HepG2 (cell line): ENCODE data around the gene CDC6. TPM values are rescaled to one million over a fixed set of nuclear protein-coding genes. Genes with fewer than 3 reads are reported as not detected.
A peak's percentile ranks its signal among the peaks of the same experiment; 100 is the strongest.

Source experiments
- ATAC-seq: fragments of 200-7000 bp; cut with Tn5 transposase; 3 replicates; pipeline ENCODE4 v1.9.1; 2020; ENCODE audit warnings: mild to moderate bottlenecking, moderate library complexity
- BruUV-seq: library from RNA; stranded (reverse); fragments of 400-500 nt; replicated peaks from 2 replicates; lab custom pipeline; 2021; lab: Mats Ljungman, UMichigan
- CTCF ChIA-PET: fragments of 300-600 bp; formaldehyde crosslinking; extraction: SDS; loops from one replicate; lab custom pipeline; 2021; ENCODE audit warnings: low total read pairs, inconsistent platforms, low intra/inter-chr PET ratio; lab: Yijun Ruan, JAX
- POLR2A ChIA-PET: fragments of 350-600 bp; sonication (Branson Sonifier 250); formaldehyde crosslinking; loops from one replicate; lab custom pipeline; 2020; ENCODE audit warnings: antibody characterized with exemption, inconsistent platforms; lab: Yijun Ruan, JAX
- DNase-seq: peaks from one replicate; pipeline ENCODE4 v3.0.0-alpha.2; 2015; ENCODE audit warnings: low spot score
- FAIRE-seq: peaks from 3 replicates; lab custom pipeline; 2011; peaks lifted over from hg19 to GRCh38; lab: Jason Lieb, UNC
- H2AFZ ChIP-seq: one replicate; pipeline ENCODE4 v1.6.1; 2011; ENCODE audit warnings: low read length, inconsistent platforms
- H3K27ac ChIP-seq: fragments of 300-600 bp; 3 replicates; pipeline ENCODE4 v1.8.0; 2011; ENCODE audit warnings: mixed run types, mild to moderate bottlenecking, mixed read lengths, low read length, inconsistent platforms; ENCODE audit not compliant: insufficient read depth; ENCODE audit errors: extremely low read length
- H3K27me3 ChIP-seq, 2 experiments: fragments of 200-600 bp in 1 of 2; 2 replicates in 1 of 2; 3 replicates in 1 of 2; pipeline versions ENCODE4 v1.6.0 to v1.8.0; 2011; ENCODE audit warnings: low read length in 2 of 2, mild to moderate bottlenecking in 2 of 2, moderate library complexity in 2 of 2, inconsistent platforms in 1 of 2; ENCODE audit not compliant: insufficient read depth in 2 of 2, control insufficient read depth in 1 of 2
- H3K36me3 ChIP-seq, 2 experiments: fragments of 200-600 bp in 1 of 2; replicated peaks in 1 of 2; 2 replicates in 1 of 2; 3 replicates in 1 of 2; pipeline versions ENCODE4 v1.5.1 to v1.8.0; 2011; ENCODE audit warnings: low read length in 2 of 2, inconsistent platforms in 1 of 2; ENCODE audit not compliant: insufficient read depth in 2 of 2, control insufficient read depth in 1 of 2
- H3K4me1 ChIP-seq: 2 replicates; pipeline ENCODE4 v1.5.1; 2012; ENCODE audit warnings: low read length, inconsistent platforms; ENCODE audit not compliant: insufficient read depth
- H3K4me2 ChIP-seq: 2 replicates; pipeline ENCODE4 v1.6.0; 2011; ENCODE audit warnings: low read depth, low read length, inconsistent platforms
- H3K4me3 ChIP-seq, 3 experiments: fragments of 200-600 bp in 1 of 3; sonication (generic), shearing (Covaris generic) in 1 of 3; replicated peaks in 1 of 3; 2 replicates each; pipeline ENCODE4 v1.5.1; 2011 to 2016; ENCODE audit warnings: low read length in 3 of 3, inconsistent platforms in 2 of 3, low read depth in 2 of 3, mild to moderate bottlenecking in 2 of 3, control low read depth in 1 of 3, mixed read lengths in 1 of 3; ENCODE audit not compliant: insufficient read depth in 1 of 3
- H3K79me2 ChIP-seq: one replicate; pipeline ENCODE4 v1.6.1; 2011; ENCODE audit warnings: low read length, inconsistent platforms; ENCODE audit not compliant: insufficient read depth
- H3K9ac ChIP-seq: 2 replicates; pipeline ENCODE4 v1.6.0; 2011; ENCODE audit warnings: mild to moderate bottlenecking, low read depth, low read length, inconsistent platforms; ENCODE audit not compliant: insufficient read depth
- H3K9me3 ChIP-seq: 2 replicates; pipeline ENCODE4 v1.5.1; 2012; ENCODE audit warnings: mild to moderate bottlenecking, low read length
- H4K20me1 ChIP-seq: 2 replicates; pipeline ENCODE4 v1.6.0; 2011; ENCODE audit warnings: inconsistent platforms, mild to moderate bottlenecking, low read length, moderate library complexity; ENCODE audit not compliant: insufficient read depth
- UBTF ChIP-seq: sonication (generic); formaldehyde crosslinking; IDR thresholded peaks from 2 replicates; pipeline ENCODE4 v1.4.0; 2020; ENCODE audit warnings: mild to moderate bottlenecking, missing genetic modification reagents
- ZNF280B ChIP-seq: sonication (generic); formaldehyde crosslinking; IDR thresholded peaks from 2 replicates; pipeline ENCODE4 v1.5.0; 2020; ENCODE audit warnings: missing genetic modification reagents, mild to moderate bottlenecking, borderline replicate concordance
- WGBS: methylation state at CpG from one replicate; pipeline ENCODE4 v1.1.6; 2017; ENCODE audit warnings: low lambda C conversion rate; 5-methylcytosine and 5-hydroxymethylcytosine counted together
- in situ Hi-C: cut with HindIII; loops from 2 replicates; pipeline ENCODE4 v1.10.0; 2017; ENCODE audit warnings: low pct_unique_long_range_greater_than_20kb; ENCODE audit not compliant: extremely low pct_ligation_motif_present
- intact Hi-C: fragments of 100-400 bp; cut with micrococcal nuclease; formaldehyde crosslinking; loops from one replicate; pipeline ENCODE4 v1.10.0; 2022; ENCODE audit not compliant: unreplicated experiment
- polyA plus RNA-seq, 8 experiments: library from polyadenylated mRNA; depleted of rRNA in 3 of 8; stranded (reverse) in 7 of 8; unstranded in 1 of 8; fragments of >200 nt; fragmentation: Illumina TruSeq in 4 of 8; extraction: Trizol in 4 of 8; gene quantifications; 2 replicates each; pipeline versions ENCODE4 v1.2.1 to v1.2.3, GENCODE V29; 2011 to 2016; ENCODE audit warnings: low read depth in 4 of 8, missing spikeins in 1 of 8, mixed read lengths in 1 of 8; ENCODE audit not compliant: insufficient read depth in 1 of 8
- total RNA-seq, 5 experiments: library from RNA; depleted of rRNA; stranded (reverse); fragments of >200 nt; fragmentation: Illumina TruSeq; extraction: Trizol; gene quantifications; 2 replicates each; pipeline ENCODE4 v1.2.3, GENCODE V29; 2016; ENCODE audit warnings: low read depth in 1 of 5
- TF ChIP-seq, protein P1 (sequence below): sonication (generic); formaldehyde crosslinking; IDR thresholded peaks from 2 replicates; pipeline ENCODE4 v1.4.0; 2020; ENCODE audit warnings: missing genetic modification reagents
- TF ChIP-seq, protein P2 (sequence below): sonication (generic); formaldehyde crosslinking; IDR thresholded peaks from 2 replicates; pipeline ENCODE4 v1.4.0; 2020; ENCODE audit warnings: missing genetic modification reagents, mild to moderate bottlenecking, borderline replicate concordance

Gene CDC6
- total and polyA plus RNA-seq, 2 of the 13 experiments (the other 11 are each of a cell fraction or from before 2014, with no cell fraction given), result 17.4 to 114 TPM

GRCh38 chr17:40333781-40334448, 46.2 kb downstream of the CDC6 start:
- no peak overlapping the region for H3K9ac ChIP-seq
- ChIA-PET CTCF (no interaction called here), POLR2A (interaction anchor here (1.0 to 3.0 kb wide), 7 partner anchors 10 to 25 kb away, joined by 3 to 11 read pairs (median 5); partner anchors contain the start of gene RARA)
- H2AFZ ChIP-seq, result no peak overlapping the region
- 86% methylated on average over 4 of the region's 4 CpGs for WGBS
- H3K36me3 ChIP-seq, result peaks cover 0 to 7% of the 10 kb centered on the region in 2 experiments; a peak in 2 of 5 replicates
- in situ Hi-C loops (no loop called here), intact Hi-C loops (no loop called here)
- H3K27me3 ChIP-seq, result no peaks in the 10 kb centered on the region
- DNase-seq, result no peak
- BruUV-seq, result no TSS peak
- H3K4me1 ChIP-seq, result peaks cover 61% of the 10 kb centered on the region
- no peak for ATAC-seq
- peak overlapping the region; percentile 31 for H3K27ac ChIP-seq
- H3K79me2 ChIP-seq, result peaks cover 4% of the 10 kb centered on the region
- H3K4me2 ChIP-seq, result no peak overlapping the region
- no peaks in the 10 kb centered on the region for H4K20me1 ChIP-seq
- H3K4me3 ChIP-seq, result 0 out of 6 replicates have a peak overlapping the region, but pooled peaks of 1 of the 3 experiments have one; percentile 12
- TF ChIP-seq, protein P1, sequence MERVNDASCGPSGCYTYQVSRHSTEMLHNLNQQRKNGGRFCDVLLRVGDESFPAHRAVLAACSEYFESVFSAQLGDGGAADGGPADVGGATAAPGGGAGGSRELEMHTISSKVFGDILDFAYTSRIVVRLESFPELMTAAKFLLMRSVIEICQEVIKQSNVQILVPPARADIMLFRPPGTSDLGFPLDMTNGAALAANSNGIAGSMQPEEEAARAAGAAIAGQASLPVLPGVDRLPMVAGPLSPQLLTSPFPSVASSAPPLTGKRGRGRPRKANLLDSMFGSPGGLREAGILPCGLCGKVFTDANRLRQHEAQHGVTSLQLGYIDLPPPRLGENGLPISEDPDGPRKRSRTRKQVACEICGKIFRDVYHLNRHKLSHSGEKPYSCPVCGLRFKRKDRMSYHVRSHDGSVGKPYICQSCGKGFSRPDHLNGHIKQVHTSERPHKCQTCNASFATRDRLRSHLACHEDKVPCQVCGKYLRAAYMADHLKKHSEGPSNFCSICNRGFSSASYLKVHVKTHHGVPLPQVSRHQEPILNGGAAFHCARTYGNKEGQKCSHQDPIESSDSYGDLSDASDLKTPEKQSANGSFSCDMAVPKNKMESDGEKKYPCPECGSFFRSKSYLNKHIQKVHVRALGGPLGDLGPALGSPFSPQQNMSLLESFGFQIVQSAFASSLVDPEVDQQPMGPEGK (CRISPR knock-in tag), result peak; percentile 39; the same call in 1 of the 2 replicates
- TF ChIP-seq ZNF280B (CRISPR knock-in tag), result 0 out of 2 replicates have a peak, but pooled peaks have one; percentile 27
- 0 out of 2 replicates have a peak, but pooled peaks have one; percentile 2 for TF ChIP-seq UBTF (CRISPR knock-in tag)
- TF ChIP-seq, protein P2, sequence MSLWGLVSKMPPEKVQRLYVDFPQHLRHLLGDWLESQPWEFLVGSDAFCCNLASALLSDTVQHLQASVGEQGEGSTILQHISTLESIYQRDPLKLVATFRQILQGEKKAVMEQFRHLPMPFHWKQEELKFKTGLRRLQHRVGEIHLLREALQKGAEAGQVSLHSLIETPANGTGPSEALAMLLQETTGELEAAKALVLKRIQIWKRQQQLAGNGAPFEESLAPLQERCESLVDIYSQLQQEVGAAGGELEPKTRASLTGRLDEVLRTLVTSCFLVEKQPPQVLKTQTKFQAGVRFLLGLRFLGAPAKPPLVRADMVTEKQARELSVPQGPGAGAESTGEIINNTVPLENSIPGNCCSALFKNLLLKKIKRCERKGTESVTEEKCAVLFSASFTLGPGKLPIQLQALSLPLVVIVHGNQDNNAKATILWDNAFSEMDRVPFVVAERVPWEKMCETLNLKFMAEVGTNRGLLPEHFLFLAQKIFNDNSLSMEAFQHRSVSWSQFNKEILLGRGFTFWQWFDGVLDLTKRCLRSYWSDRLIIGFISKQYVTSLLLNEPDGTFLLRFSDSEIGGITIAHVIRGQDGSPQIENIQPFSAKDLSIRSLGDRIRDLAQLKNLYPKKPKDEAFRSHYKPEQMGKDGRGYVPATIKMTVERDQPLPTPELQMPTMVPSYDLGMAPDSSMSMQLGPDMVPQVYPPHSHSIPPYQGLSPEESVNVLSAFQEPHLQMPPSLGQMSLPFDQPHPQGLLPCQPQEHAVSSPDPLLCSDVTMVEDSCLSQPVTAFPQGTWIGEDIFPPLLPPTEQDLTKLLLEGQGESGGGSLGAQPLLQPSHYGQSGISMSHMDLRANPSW, result no peak
- H3K9me3 ChIP-seq, result no peaks in the 10 kb centered on the region
- FAIRE-seq, result no peak
